ENCODE measurements around the gene C3orf20. TPM values are rescaled to one million over a fixed set of nuclear protein-coding genes. Genes with fewer than 3 reads are reported as not detected.

The C3orf20 gene
- total and polyA plus RNA-seq, 11 donors: 0.21 to 0.31 TPM; not detected in 9

DNA sequence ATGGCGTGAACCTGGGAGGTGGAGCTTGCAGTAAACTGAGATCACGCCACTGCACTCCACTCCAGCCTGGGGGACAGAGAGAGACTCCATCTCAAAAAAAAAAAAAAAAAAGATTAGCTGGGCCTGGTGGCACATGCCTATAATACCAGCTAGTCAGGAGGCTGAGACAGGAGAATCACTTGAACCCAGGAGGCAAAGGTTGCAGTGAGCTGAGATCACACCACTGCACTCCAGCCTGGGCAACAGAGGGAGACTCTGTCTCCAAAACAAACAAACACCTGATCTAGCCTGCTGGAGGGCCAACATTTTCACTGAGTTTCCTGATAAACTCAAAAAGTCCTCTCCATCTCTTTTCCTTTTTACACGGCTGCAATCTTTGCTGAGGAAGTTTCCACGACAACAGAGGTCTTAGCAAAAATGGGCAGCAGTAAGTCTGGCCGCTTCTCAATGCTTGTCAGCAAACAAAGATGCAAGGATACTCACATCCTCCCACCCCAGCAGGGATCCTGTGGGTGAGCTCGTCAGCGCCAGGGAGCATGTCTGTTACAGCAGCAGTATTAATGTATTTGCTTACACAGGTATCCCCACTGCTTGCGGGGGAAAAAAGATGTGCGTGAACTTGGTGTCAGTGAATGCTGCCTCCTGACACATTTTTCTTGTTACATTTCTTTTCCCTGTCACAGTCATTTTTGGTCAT lies 44.4 kb upstream of the C3orf20 start:
- Histone ChIP-seq H3K4me3 (no peak overlapping the region), H3K27ac (no peak overlapping the region), H3K9me3 (peaks cover 0 to 9% (median 0%) of the 10 kb centered on the region in 12 donors), H3K36me3 (no peaks in the 10 kb centered on the region), H3K27me3 (peaks cover 0 to 4% (median 0%) of the 10 kb centered on the region in 9 donors), H3K4me1 (no peaks in the 10 kb centered on the region)
- intact Hi-C loops (cut with DNase I): loop anchor here in 1 of 10 donors (10.0 kb wide), 1 partner anchor 126 kb away; no protein-coding TSS in a partner anchor
- no peak for TF ChIP-seq POLR2A (IDR thresholded peaks at IDR 0.05)
- TF ChIP-seq, protein P1, sequence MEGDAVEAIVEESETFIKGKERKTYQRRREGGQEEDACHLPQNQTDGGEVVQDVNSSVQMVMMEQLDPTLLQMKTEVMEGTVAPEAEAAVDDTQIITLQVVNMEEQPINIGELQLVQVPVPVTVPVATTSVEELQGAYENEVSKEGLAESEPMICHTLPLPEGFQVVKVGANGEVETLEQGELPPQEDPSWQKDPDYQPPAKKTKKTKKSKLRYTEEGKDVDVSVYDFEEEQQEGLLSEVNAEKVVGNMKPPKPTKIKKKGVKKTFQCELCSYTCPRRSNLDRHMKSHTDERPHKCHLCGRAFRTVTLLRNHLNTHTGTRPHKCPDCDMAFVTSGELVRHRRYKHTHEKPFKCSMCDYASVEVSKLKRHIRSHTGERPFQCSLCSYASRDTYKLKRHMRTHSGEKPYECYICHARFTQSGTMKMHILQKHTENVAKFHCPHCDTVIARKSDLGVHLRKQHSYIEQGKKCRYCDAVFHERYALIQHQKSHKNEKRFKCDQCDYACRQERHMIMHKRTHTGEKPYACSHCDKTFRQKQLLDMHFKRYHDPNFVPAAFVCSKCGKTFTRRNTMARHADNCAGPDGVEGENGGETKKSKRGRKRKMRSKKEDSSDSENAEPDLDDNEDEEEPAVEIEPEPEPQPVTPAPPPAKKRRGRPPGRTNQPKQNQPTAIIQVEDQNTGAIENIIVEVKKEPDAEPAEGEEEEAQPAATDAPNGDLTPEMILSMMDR (IDR thresholded peaks at IDR 0.05): no peak
- 65 to 71% (median 69%) methylated on average over 9 of the region's 9 CpGs for WGBS, 4 donors
- ATAC-seq (no peak), DNase-seq (no peak)

DNA sequence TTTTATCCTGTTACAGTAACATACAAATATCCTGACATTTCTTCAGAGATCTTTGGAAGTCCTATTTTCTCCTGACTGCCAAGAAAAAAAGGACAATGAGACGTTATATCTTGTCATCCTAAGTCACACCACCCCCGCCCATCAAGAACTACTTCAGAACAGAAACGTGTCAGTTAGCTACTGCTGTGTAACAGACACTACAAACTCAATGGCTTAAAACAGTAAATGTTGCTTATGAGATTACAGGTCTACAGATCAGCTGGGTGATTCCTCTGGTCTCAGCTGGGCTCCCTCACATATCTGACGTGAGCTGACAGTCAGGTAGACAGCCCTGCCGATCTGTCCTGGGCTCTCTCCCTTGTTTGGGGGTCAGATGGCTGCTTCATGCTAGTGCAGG lies 43.8 kb upstream of the C3orf20 start:
- ATAC-seq (no peak), DNase-seq (no peak)
- no peaks in the 10 kb centered on the region for H3K36me3 ChIP-seq
- no peaks in the 10 kb centered on the region for H3K4me1 ChIP-seq
- peaks cover 0 to 4% (median 0%) of the 10 kb centered on the region in 9 donors for H3K27me3 ChIP-seq
- H3K27ac ChIP-seq: no peak overlapping the region
- TF ChIP-seq POLR2A (IDR thresholded peaks at IDR 0.05): no peak
- TF ChIP-seq, protein P1 (IDR thresholded peaks at IDR 0.05): no peak
- no peak overlapping the region for H3K4me3 ChIP-seq
- intact Hi-C loops (cut with DNase I): loop anchor here in 1 of 10 donors (10.0 kb wide), 1 partner anchor 126 kb away; no protein-coding TSS in a partner anchor
- 74 to 86% (median 81%) methylated on average over 5 of the region's 5 CpGs for WGBS, 4 donors
- peaks cover 0 to 9% (median 0%) of the 10 kb centered on the region in 12 donors for H3K9me3 ChIP-seq

DNA sequence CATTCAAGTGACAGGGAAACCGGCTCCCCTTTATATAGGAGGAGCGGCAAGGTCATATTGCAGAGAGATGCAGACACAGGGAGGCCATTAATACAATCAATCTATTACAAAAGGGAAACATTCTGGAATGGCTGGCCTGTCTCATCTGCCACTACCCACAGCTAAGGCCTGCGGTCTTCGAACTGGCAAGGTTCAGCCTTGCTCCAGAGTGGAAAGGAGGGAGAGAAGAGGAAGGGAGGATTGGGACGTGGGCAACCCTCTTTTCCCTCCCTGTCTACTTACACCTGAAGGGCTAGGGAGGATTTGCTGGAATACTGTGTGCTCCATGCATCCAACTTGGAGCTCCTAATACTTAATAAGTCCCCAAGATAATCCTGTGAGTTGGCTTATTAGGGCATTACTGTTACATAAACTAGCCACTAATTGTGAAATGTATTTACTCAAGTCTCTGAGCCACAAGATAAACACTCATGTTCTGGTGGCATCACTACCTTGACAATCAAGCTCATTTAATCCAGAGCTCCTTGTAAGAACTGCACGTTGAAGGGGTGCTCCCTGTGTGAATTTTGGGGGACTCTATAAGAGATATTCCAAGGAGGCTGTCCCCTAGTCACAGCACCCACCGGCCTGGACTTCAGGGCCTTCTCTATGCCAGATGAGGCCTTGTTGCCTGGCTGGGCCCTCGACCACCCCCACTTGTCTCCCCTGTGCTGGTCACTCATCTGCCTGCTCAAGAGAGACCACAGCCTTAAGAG lies 43.1 kb upstream of the C3orf20 start:
- H3K27ac ChIP-seq: no peak overlapping the region
- H3K9me3 ChIP-seq: peaks cover 0 to 9% (median 0%) of the 10 kb centered on the region in 12 donors
- intact Hi-C loops (cut with DNase I): loop anchor here in 1 of 10 donors (10.0 kb wide), 1 partner anchor 127 kb away; no protein-coding TSS in a partner anchor
- no peaks in the 10 kb centered on the region for H3K4me1 ChIP-seq
- no peak overlapping the region for H3K4me3 ChIP-seq
- TF ChIP-seq, protein P1 (IDR thresholded peaks at IDR 0.05): no peak
- no peak for TF ChIP-seq POLR2A (IDR thresholded peaks at IDR 0.05)
- H3K27me3 ChIP-seq: peaks cover 0 to 9% (median 3%) of the 10 kb centered on the region in 9 donors
- WGBS, 4 donors: 80 to 89% (median 82%) methylated on average over 8 of the region's 8 CpGs
- no peaks in the 10 kb centered on the region for H3K36me3 ChIP-seq
- no peak for ATAC-seq
- no peak for DNase-seq

DNA sequence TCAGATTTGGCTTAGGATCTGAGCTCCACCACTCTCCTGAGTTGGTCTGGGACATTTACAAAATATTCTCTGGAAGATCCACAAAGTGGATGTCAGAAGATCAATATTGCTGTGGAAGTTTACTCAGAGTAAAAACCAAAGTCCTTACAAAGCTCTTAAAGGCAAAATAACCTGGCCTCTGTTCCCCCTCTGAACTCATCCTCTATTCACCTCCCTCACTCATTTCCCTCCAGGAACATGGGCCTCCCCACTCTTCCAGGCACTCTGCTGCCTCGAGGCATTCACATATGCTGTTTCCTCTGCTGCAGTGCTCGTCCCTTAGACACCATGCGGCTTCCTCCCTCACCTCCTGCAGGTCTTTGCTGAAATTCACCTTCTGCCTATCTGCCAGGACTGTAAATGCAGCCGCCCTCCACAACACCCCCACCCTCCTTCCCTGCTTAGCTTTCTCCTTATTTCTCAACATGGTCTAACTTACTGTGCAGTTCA lies 42.5 kb upstream of the C3orf20 start:
- 40 to 55% (median 50%) methylated on average over 4 of the region's 4 CpGs for WGBS, 4 donors
- no peak for TF ChIP-seq POLR2A (IDR thresholded peaks at IDR 0.05)
- TF ChIP-seq, protein P1 (IDR thresholded peaks at IDR 0.05): no peak
- intact Hi-C loops (cut with DNase I): loop anchor here in 1 of 10 donors (10.0 kb wide), 1 partner anchor 128 kb away; no protein-coding TSS in a partner anchor
- H3K36me3 ChIP-seq: no peaks in the 10 kb centered on the region
- DNase-seq (no peak), ATAC-seq (no peak)
- H3K4me3 ChIP-seq: no peak overlapping the region
- H3K9me3 ChIP-seq: peaks cover 0 to 9% (median 0%) of the 10 kb centered on the region in 12 donors
- no peak overlapping the region for H3K27ac ChIP-seq
- H3K4me1 ChIP-seq: no peaks in the 10 kb centered on the region
- peaks cover 0 to 14% (median 3%) of the 10 kb centered on the region in 9 donors for H3K27me3 ChIP-seq

Data from heart left ventricle (tissue), 16 donors.